GM03348 (cell line): Measurements from ENCODE around the gene CPTP.

Source experiments
- DNase-seq: peaks from one replicate; pipeline ENCODE4 v3.0.0; 2012; ENCODE audit warnings: low spot score

The CPTP gene

DNA sequence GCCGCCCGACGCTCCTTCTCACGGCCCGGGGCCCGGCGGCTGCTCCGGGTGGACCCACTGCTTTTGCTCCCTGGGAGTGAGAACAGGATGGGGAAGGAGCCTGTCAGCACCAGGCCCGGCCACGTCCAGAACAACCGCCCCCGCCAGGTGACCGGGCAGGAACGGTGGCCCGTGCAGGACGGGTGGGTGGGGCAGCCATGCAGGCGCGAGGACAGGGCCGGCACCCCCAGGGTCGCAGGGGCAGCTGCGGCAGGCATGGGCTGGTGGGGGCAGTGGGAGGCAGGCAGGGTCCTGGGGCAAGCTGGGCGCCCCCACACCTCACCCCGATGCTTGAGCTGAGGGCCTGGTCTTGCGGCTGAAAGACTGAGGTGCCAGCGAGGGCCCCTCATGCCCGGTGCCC lies 11.8 kb downstream of the CPTP start:
- no peak for DNase-seq

DNA sequence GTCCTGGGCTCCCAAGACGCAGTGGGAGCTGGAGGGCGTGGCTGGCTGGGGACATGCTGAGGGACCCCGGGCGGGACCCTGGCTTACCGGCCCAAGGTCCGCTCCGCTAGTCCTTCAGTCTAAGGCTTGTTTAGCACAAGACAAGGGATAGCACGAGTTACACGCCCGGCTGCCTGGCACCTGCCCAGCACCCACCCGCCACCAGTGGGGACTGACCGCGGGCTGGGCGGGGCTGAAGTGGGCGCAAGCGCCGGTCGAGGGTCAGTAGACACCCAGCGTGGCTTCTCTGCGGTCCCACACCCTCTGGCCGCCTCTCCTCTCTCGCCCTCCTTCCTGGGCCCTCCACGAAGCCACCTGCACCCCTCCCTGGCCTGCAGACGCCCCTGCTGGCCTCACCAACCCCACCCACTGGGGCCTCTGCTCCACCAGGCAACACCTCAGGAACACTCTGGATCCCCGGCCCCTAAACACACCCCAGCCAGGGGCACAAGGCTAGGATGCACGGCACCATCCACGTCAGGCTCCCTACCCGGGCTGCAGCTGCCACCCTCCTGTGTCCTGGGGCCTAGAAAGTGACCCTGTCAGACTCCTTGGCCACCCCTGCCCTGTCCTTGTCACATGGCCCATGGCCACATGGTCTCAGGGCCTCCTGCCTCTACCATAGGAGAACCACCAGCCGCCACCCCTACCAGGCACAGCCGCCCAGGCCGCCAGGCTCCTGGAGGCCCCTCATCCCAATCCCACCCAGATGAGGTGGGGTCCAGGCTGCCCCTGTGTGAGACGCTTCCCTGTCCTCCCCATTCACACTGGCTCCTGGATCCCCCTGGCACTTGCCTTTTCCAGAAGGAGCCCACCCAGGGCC lies 12.6 kb downstream of the CPTP start:
- no peak for DNase-seq

DNA sequence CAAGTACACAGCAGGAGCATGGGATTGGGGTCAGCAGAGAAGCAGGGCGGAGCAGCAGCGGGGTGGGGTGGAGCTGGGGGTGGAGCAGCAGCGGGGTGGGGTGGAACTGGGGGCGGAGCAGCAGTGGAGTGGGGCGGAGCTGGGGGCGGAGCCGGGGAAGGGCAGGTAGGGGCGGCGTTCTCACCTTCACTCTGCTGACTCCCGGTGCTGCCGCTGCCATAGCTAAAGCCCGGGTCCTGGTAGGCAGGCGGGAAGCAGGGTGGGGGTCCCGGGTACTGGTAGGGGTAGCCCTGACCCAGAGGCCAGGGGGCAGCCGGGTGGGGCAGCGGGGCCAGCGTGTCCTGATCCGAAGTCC lies 13.2 kb downstream of the CPTP start:
- DNase-seq: peak; percentile 47

DNA sequence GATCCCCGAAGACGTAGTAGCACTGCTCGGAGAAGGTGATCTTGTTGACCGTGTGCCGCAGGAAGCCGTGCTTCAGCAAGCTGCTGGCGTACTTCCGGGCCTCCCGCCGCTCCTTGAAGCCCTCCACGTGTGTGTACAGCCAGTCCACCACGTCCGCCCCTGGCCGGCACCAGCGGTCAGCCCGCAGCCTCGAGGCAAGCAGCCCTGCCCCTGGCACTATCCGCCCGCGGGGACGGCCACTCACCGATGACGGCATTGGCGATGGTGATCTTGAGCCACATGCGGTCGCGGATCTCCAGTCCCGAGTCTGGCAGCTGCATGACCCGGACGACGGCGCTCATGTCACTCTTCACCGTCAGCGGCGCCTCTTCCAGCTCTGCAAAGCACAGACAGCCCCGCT lies 13.7 kb downstream of the CPTP start:
- DNase-seq: no peak

DNA sequence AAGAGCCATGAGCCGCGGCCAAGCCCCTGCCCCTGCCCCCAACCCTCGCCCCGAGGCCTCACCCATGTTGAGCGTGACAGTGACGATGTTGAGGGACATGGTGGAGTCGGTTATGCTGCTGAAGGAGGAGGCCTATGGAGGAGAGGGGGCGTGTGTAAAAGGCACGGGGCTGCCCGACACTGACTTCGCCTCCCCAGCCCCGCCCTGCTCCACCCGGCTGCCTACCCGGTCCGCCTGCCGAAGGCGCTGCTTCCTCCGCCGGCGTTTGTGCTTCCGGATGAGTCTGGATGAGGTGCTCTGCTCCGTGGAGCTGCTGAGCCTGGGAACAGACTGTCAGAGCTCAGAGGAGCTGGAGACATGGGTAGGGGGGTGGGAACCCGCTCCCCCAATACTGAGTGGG lies 15.6 kb downstream of the CPTP start:
- no peak for DNase-seq

DNA sequence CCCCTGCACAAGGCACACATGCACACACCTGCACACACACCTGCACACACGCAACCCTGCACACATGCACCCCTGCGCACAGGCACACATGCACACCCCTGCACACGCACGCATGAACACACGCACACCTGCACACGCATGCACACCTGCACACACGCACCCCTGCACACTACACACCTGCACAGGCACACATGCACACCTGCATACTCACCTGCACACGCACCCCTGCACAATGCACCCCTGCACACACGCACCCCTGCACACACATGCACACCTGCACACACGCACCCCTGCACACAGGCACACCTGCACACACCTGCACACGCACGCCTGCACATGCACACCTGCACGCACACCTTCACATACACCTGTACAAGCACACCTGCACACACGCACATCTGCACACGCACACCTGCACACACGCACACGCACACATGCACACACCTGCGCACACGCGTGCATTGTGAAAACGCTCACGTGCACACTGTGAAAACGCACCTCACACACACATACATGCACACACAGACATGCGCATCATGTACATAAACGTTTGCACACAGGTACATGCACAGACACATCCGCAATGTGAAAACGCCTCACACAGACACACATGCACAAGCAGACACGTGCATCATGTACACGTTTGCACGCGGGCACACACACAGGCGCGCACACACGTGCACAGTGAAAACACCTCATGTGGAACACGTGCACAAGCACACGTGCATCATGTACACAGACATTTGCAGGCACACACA lies 16.4 kb downstream of the CPTP start:
- DNase-seq: no peak

DNA sequence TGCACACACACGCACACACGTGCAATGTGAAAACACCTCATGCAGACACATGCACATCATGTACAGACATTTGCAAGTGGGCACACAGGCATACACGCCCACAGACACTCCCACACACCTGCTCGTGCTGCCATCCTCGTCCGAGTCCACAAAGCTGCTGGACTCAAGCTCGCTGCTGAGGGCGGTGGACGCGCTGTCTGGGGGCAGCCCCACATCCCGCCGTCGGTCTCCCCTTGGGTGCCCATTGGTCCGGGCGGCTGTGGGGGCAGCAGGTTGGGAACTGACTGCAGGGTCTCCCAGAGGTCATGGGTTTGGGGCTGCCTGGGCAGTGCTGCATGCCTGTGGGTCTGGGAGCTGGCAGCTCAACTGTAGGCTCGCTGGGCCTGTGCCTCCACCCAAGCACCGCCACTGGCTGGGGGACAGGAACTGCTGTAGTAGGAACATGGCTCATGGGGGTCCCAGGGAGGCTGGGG lies 17.0 kb downstream of the CPTP start:
- no peak for DNase-seq

DNA sequence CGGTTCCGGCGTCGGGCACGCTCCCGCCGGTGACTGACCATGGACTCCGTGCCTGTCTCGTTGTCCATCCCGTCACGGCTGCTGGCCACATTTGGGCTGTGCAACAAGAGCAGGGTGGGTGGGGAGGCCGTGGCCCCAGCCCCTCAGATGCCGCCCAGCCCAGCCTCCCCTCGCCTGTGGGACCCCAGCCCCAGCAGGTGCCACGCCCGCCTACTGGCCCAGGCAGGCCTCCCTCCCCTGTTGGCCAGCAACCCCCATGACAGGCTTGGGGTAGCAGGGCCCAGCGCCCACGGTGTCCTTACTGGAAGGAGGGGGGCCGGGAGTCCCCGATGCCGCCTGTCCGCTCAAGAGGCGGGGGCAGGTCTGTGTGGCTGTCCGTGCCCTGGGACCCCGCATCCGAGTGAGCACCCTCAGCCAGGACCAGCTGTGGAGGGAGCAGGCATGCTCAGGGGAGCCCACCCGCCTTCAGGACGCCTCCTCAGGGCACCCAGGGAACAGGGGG lies 17.5 kb downstream of the CPTP start:
- DNase-seq: no peak

DNA sequence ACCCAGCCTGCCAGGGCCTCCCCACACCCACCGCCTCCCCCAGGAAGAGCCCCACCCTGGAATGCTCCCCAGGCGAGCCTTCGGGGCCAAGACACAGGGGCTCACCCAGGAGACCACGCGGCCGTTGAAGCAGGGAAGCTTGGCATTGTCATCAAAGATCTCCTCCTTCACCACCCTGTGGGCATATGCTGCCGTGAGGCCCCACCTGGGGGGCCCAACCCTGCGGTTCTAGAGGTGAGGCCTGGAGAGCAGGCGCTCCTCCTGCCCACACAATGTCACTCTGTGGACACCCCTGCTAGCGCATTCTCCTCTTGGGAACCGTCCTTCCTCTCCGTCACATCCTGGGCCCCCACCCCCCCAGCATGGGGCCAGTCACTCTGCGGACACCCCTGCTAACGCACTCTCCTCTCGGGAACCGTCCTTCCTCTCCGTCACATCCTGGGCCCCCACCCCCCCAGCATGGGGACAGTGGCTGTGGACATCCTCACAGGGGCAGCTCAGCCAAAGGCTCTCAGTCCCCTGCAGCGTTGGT lies 18.0 kb downstream of the CPTP start:
- DNase-seq: no peak

DNA sequence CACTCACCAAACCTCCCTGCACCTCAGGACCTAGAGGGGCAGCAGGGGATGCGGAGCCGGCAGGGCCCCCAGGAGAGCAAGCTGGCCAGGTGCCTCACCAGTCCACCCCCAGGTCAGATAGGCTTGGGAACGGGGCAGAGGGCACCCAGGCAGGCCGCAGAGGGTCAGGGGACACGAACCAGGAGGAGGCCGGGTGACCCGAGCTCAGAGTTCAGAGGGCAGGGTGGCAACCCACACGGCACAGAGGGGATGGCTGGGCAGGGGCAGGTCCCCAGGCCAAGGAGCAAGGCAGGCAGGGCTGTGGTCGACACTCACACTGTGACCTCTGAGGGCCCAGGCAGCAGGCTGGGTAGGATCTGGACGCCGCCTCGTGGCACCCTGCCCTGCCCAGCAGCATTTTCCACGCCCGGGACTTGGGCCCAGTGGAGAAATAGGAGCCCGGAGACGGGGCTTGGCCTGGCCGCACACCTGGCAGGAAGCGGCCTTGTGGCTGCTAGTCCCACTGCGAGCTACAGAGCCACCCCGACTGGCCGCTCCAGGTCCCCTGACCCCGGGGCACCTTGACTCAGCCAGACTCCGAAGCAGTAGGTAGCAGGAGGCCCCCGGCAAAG lies 19.3 kb downstream of the CPTP start:
- no peak for DNase-seq

DNA sequence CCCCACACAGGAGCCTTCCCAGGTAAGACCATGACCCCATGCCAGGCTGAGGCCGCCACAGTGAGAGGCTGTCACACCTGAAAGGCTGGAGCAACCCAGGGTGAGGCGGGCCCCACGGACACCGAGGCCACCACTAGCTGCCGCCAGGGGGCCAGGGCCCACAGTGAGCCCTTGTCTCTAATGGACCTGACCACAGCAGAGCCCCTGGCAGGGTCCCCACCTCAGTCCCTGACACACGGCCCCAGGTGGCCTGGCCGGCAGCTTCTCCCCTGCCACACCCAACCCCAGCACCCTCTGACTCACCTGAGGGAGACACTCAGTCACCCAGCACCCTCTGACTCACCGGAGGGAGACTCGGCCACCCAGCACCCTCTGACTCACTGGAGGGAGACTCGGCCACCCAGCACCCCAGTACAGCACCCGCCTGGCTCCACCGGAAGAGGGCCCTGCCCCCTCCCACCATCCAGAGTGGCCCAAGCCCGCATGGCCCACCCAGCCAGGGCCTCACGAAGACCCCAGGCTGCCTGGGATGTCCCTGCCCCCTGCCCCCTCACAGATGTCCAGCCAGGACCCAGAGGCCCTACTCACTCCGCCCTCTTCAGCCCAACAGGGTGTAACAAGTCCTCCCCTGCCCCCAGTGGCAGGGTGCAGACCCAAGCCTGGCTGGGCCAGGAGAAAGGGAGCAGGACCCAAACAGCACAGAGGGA lies 20.2 kb downstream of the CPTP start:
- DNase-seq: peak; percentile 76

DNA sequence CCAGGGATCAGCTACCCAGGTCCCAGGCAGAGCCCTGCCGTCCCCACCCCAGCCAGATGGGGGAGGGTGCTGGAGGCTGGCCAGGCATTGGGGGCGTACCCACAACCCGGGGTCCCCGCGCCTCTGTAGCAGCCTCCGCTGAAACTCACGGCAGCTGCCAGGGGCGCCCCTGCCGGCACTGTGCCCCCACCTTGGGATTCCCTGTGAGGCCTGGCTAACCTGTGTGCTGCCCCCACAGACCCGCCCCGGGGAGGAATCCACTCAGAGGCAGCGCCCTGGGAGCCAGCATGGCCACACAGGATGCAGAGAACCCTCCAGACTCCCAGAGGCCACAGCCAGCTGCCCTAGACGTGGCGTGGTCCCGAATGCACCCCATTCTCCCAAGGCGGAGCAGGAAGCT lies 20.8 kb downstream of the CPTP start:
- no peak for DNase-seq

DNA sequence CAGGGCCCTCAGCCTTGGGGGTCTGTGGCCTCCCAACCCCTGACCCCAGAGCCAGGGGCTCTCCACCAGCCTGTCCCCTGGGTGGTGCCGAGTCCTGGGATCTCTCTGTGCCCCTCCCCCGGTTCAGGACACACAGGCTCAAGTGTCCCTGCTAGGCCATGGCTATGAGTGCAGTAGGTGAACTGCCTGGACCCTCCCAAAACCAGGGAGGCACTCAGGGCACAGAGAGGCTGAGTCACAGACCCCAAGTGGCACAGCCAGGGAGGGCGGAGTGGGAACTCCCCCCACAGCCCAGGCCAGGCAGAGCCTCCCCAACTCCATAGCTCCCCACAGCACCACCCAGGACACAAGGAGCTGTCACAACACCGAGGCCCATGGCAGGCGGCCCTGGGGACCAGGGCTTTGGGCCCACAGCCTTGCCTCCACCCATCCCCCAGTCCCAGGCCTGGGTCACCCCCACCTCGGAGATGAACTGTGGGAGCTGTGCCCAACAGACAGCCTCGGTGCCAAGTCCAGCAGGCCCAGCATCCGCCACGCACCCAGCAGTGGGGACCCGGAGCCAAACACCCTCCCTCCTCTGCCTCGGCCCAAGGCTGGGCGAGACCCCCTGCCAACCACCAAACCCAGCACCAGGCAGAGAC lies 21.4 kb downstream of the CPTP start:
- DNase-seq: no peak

DNA sequence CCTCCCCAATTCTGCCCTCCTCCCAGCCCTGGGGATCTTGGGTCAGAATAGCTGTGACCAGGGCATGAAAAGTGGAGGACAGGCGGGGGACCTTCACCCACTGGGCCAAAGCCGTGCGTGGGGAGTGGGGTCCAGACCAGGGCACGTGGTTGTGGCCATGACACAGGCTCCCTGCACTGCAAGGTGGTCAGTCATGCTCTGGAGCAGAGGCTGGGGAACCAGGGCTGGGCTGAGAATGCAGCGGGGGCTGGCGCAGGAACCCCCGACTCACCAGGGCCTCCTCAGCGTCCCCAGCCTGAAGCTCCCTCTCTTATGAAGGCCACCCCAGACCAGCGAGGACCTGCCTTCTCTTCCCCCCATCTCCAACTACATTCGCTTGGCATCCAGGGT lies 21.9 kb downstream of the CPTP start:
- no peak for DNase-seq

DNA sequence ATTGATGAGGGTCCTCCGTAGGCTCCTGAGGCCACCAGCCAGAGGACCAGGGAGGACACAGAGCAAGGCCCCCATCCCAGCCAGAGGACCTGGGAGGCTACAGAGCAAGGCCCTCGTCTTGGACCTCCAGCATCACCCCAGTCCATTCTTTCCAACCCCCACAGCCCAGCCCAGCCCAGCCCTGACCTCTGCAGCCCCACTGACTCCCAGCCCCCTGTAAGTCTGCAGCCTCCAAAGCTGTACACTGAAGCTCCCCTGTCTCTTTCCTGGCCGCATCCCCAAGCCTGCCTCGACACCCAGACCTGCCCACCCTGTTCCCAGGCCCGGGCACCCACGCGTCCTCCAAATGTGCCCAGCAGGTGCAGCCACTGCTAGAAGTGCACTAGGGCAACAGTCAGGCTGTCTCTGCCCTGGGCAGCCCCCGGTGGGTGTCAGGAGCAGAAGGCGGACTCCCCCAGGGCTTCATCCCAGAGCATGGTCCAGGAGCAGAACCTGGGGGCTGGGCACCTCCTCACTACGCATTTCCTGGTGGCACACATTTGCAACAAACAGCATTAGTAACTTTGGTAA lies 22.5 kb downstream of the CPTP start:
- no peak for DNase-seq

DNA sequence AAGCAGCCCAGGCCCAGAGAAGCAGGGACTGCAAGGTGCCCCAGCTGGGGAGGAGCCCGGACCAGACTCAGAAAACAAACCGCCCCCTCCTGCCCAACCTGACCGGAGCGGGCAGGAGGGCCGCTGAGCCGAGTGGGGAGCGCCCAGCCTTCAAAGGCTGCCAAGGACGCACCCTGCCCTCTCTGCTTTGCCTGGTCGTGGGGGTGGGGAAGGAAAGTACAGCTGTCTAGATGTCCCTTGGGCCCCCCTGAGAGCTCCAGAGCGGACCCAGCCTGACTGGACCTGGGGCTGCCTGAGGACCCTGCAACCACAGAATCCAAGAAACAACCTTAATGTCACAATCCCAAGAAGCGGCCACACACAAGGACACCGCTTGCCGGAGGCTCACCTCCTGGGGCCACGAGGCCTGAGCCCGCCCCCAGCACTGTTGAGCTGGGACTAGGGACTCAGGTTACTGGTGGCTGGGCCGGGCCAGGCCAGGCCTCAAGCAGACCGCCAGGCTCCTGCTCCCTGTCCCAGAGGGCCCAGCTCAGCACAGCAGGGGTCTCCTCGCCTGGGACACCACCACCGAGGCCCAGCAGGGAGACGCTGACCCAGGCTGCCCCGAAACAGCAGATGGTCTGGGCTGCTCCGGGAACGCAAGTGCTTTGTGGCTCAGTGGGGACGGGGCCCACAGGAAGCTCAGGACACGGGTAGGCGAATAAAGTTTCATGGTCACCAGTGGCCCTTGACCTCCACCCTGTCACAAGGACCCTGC lies 23.2 kb downstream of the CPTP start:
- DNase-seq: peak; percentile 42

DNA sequence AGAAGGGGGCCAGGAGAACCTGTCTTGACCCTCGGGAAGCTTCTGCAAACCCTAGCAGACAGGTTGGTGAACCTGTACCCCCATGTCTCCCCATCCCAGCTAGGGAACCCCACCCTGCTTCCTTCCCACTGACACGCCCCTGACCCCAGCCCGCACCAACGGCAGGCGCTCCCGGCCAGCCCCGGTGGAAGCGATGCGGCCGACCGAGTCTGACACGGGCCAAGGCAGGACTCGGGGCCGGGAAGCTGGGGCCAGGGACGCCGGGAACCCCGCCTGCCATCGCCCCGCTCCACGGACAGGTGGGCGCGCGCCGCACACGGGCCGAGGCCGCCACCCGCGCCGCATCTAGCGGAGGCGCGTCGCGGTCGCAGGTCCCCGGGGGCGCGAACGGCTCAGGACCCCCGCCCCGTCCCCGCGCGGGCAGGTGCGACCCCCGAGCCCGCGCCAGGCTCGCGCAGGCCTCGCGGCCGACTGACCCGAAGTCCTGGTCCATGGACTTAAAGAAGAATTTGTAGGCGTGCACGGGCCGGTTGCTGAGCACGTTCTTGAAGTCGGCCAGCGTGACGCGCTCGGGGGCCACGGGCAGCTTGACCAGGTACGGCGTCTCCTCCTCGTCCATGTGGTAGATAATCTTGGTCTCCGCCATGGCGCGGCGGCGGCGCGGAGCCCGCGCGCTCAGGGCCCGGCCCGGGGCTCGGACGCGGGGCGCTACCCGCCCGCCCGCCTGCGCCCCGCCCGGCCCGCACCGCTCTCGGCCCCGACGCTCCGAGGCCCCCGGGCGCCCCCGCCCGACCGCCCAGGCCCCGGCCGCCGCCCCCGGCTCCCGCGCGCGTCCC lies 24.0 kb downstream of the CPTP start:
- no peak for DNase-seq

DNA sequence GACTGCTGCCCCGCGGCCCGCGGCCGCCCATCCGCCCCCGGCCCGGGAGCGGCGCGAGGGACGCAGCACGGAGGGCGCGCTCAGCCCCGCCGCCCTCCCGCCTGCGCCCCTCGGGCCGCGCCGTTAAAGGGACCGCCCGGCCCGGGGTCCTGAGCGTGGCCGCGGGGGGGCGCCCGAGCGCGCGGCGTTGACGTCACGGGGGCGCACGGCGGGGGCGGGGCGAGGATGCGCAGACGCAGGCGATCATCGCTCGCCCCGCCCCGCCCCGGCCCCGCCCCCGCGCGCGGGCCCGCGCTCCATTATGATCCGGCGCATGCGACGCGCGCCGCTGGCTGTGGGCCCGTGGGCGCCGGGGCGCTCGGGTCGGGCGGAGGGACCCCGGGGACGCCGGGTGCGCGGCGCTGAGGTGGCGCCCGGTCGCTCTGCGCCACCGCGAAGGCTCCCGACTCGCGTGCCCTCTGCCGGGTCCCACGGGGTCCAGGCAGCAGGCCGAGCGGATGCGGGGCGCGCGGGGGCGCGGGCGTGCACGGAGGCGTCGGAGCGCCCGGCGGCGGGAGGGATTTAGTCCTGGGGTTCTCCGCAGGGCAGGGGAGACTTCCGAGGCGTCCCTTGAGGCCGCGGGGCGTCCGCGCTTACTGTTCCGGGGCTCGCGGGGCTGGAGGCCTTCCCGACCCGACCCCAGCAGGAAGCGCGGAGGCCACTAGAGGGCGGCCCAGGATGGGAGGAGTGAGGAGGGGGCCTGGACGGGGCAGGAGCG lies 24.8 kb downstream of the CPTP start, which contains the start of gene DVL1:
Gene DVL1, minus strand, starts transcription at position 163 of the 757 bp plus-strand sequence. CDS start 353 bp downstream, outside the sequence.
- peak; percentile 93 for DNase-seq
